MCF 10A (cell line): Measurements from ENCODE around the gene COX8C. TPM values are rescaled to one million over a fixed set of nuclear protein-coding genes. Genes with fewer than 3 reads are reported as not detected.

Experiments used
- BruUV-seq: library from RNA; stranded (reverse); fragments of 400-500 nt; replicated peaks from 2 replicates; lab custom pipeline; 2021; lab: Mats Ljungman, UMichigan
- CTCF ChIA-PET: fragments of 300-600 bp; sonication (Branson Sonifier 250); formaldehyde crosslinking; extraction: SDS; loops from one replicate; lab custom pipeline; 2021; ENCODE audit warnings: antibody characterized with exemption, inconsistent platforms; lab: Yijun Ruan, JAX
- POLR2A ChIA-PET: fragments of 300-600, 350-650 bp; sonication (Branson Sonifier 250); formaldehyde crosslinking; extraction: SDS; loops from one replicate; lab custom pipeline; 2020; ENCODE audit warnings: antibody characterized with exemption, inconsistent platforms; lab: Yijun Ruan, JAX
- DNase-seq: peaks from one replicate; pipeline ENCODE4 v3.0.0-alpha.2; 2018; ENCODE audit not compliant: unreplicated experiment
- H3K27ac Mint-ChIP-seq: one replicate; pipeline ENCODE4 v1.8.0; 2022; ENCODE audit warnings: mild to moderate bottlenecking, low read depth, mixed read lengths; ENCODE audit not compliant: unreplicated experiment
- H3K27me3 Mint-ChIP-seq: one replicate; pipeline ENCODE4 v1.8.0; 2022; ENCODE audit warnings: mixed read lengths; ENCODE audit not compliant: insufficient read depth, unreplicated experiment
- H3K36me3 Mint-ChIP-seq: one replicate; pipeline ENCODE4 v1.8.0; 2022; ENCODE audit warnings: mild to moderate bottlenecking, moderate library complexity, mixed read lengths; ENCODE audit not compliant: insufficient read depth, unreplicated experiment
- H3K4me1 Mint-ChIP-seq: one replicate; pipeline ENCODE4 v1.8.0; 2022; ENCODE audit warnings: mixed read lengths; ENCODE audit not compliant: insufficient read depth, unreplicated experiment
- H3K4me3 Mint-ChIP-seq: one replicate; pipeline ENCODE4 v1.8.0; 2022; ENCODE audit warnings: mild to moderate bottlenecking, moderate library complexity, mixed read lengths; ENCODE audit not compliant: unreplicated experiment
- H3K9me3 Mint-ChIP-seq: one replicate; pipeline ENCODE4 v1.8.0; 2022; ENCODE audit warnings: mixed read lengths; ENCODE audit not compliant: unreplicated experiment
- CTCF ChIP-seq: fragments of 200-600 bp; IDR thresholded peaks from one replicate; pipeline ENCODE4 v1.8.0; 2022; ENCODE audit warnings: antibody characterized with exemption, mild to moderate bottlenecking; ENCODE audit not compliant: unreplicated experiment
- intact Hi-C: fragments of 100-400 bp; cut with micrococcal nuclease; formaldehyde crosslinking; loops from 2 replicates; pipeline ENCODE4 v1.14.1; 2022
- total RNA-seq: library from RNA; stranded (reverse); gene quantifications from 2 replicates; pipeline ENCODE4 v1.2.3, GENCODE V29; 2022

Gene COX8C
- total RNA-seq, 1 experiment from 2014 or later = not detected

GRCh38 chr14:93315575-93315974, 31.4 kb upstream of the COX8C start:
- no peak for TF ChIP-seq CTCF
- Mint-ChIP-seq H3K36me3 (no peaks in the 10 kb centered on the region), H3K4me3 (no peak overlapping the region), H3K27ac (no peak overlapping the region), H3K9me3 (no peaks in the 10 kb centered on the region), H3K27me3 (no peaks in the 10 kb centered on the region), H3K4me1 (peaks cover 38% of the 10 kb centered on the region)
- ChIA-PET POLR2A (interaction anchor here (0.7 to 1.2 kb wide), 3 partner anchors 15 to 20 kb away, joined by 3 to 6 read pairs (median 5); no protein-coding TSS in a partner anchor), CTCF (interaction anchor here (0.6 kb wide), 2 partner anchors 51 to 221 kb away, joined by 3 read pairs; no protein-coding TSS in a partner anchor)
- BruUV-seq = no TSS peak
- intact Hi-C loops = no loop called here
- no peak for DNase-seq

- CTCF ChIA-PET = interaction anchor here (0.6 kb wide), 1 partner anchor 226 kb away, joined by 3 read pairs; no protein-coding TSS in a partner anchor
These were observed 30.3 kb upstream of the COX8C start for GRCh38 chr14:93316716-93317115.

GRCh38 chr14:93317210-93317874, 29.6 kb upstream of the COX8C start:
- ChIA-PET POLR2A (interaction anchor here (0.7 to 2.6 kb wide), 8 partner anchors 11 to 132 kb away, joined by 3 to 33 read pairs (median 3); partner anchors contain the start of genes BTBD7, GON7 and LYSET), CTCF (interaction anchor here (0.6 to 0.9 kb wide), 2 partner anchors 225 to 226 kb away, joined by 3 read pairs; no protein-coding TSS in a partner anchor)
- intact Hi-C loops = no loop called here
- Mint-ChIP-seq H3K27me3 (no peaks in the 10 kb centered on the region), H3K4me3 (no peak overlapping the region), H3K36me3 (peaks cover 9% of the 10 kb centered on the region), H3K9me3 (no peaks in the 10 kb centered on the region), H3K4me1 (peaks cover 38% of the 10 kb centered on the region), H3K27ac (peak overlapping the region; percentile 90)
- no TSS peak for BruUV-seq
- no peak for DNase-seq
- TF ChIP-seq CTCF = no peak

More at GRCh38 chr14:93316716-93317115, 30.3 kb upstream of the COX8C start:
- intact Hi-C loops = no loop called here
- H3K4me1 Mint-ChIP-seq = peaks cover 38% of the 10 kb centered on the region
- H3K9me3 Mint-ChIP-seq = no peaks in the 10 kb centered on the region
- POLR2A ChIA-PET = interaction anchor here (1.1 to 2.6 kb wide), 3 partner anchors 14 to 25 kb away, joined by 3 to 33 read pairs (median 5); partner anchors contain the start of gene BTBD7
- BruUV-seq = no TSS peak
- H3K36me3 Mint-ChIP-seq = peaks cover 3% of the 10 kb centered on the region
- DNase-seq = no peak
- TF ChIP-seq CTCF = no peak
- H3K27ac Mint-ChIP-seq = peak overlapping the region; percentile 90
- H3K27me3 Mint-ChIP-seq = no peaks in the 10 kb centered on the region
- H3K4me3 Mint-ChIP-seq = no peak overlapping the region
